K562 (cell line): ENCODE data around the gene CACNA1C. TPM values are rescaled to one million over a fixed set of nuclear protein-coding genes. Genes with fewer than 3 reads are reported as not detected.
A peak's percentile ranks its signal among the peaks of the same experiment; 100 is the strongest.

Experiments used
- ATAC-seq: fragments of 200-7000 bp; cut with Tn5 transposase; 3 replicates; pipeline ENCODE4 v1.9.1; 2020; ENCODE audit warnings: moderate library complexity
- BruUV-seq: library from RNA; stranded (reverse); fragments of 400-500 nt; replicated peaks from 2 replicates; lab custom pipeline; 2021; lab: Mats Ljungman, UMichigan
- CTCF ChIA-PET: fragments of 300-600 bp; formaldehyde crosslinking; extraction: SDS; loops from one replicate; lab custom pipeline; 2021; ENCODE audit warnings: low intra/inter-chr PET ratio; lab: Yijun Ruan, JAX
- POLR2A ChIA-PET: fragments of 300-600, 350-650 bp; sonication (Branson Sonifier 250); formaldehyde crosslinking; extraction: SDS; loops from one replicate; lab custom pipeline; 2021; ENCODE audit warnings: antibody characterized with exemption, inconsistent platforms; lab: Yijun Ruan, JAX
- DNase-seq, 4 experiments: peaks; one replicate each; pipeline versions ENCODE4 v3.0.0 to v3.0.0-alpha.2; 2011 to 2018; ENCODE audit warnings: low spot score in 3 of 4, mixed read lengths in 3 of 4; ENCODE audit errors: extremely low read depth in 1 of 4
- FAIRE-seq: peaks from 2 replicates; lab custom pipeline; 2011; peaks lifted over from hg19 to GRCh38; lab: Jason Lieb, UNC
- H2AFZ ChIP-seq: 2 replicates; pipeline ENCODE4 v1.6.0; 2011; ENCODE audit warnings: low read depth, low read length, control low read depth, inconsistent platforms
- H3K27ac ChIP-seq: fragments of 200-600 bp; 3 replicates; pipeline ENCODE4 v1.8.0; 2011; ENCODE audit warnings: low read depth, mild to moderate bottlenecking, control low read depth, inconsistent platforms, low read length, moderate library complexity, mixed read lengths; ENCODE audit errors: extremely low read depth
- H3K27me3 ChIP-seq, 2 experiments: fragments of 300-600 bp in 1 of 2; 2 replicates in 1 of 2; 3 replicates in 1 of 2; pipeline versions ENCODE4 v1.6.0 to v1.8.0; 2011; ENCODE audit warnings: inconsistent platforms in 2 of 2, low read length in 2 of 2, mild to moderate bottlenecking in 1 of 2, mixed read lengths in 1 of 2, moderate library complexity in 1 of 2; ENCODE audit not compliant: control insufficient read depth in 2 of 2, insufficient read depth in 2 of 2
- H3K36me3 ChIP-seq: fragments of 300-600 bp; 3 replicates; pipeline ENCODE4 v1.8.0; 2011; ENCODE audit warnings: mild to moderate bottlenecking, low read length, inconsistent platforms; ENCODE audit not compliant: control insufficient read depth, insufficient read depth
- H3K4me1 ChIP-seq, 2 experiments: fragments of 200-600 bp in 1 of 2; replicated peaks in 1 of 2; 2 replicates in 1 of 2; 3 replicates in 1 of 2; pipeline versions ENCODE4 v1.5.1 to v1.8.0; 2011; ENCODE audit warnings: inconsistent platforms in 2 of 2, low read length in 2 of 2, mild to moderate bottlenecking in 1 of 2, mixed read lengths in 1 of 2, moderate library complexity in 1 of 2; ENCODE audit not compliant: control insufficient read depth in 2 of 2, insufficient read depth in 2 of 2
- H3K4me2 ChIP-seq: 2 replicates; pipeline ENCODE4 v1.6.1; 2011; ENCODE audit warnings: low read length, control low read depth, inconsistent platforms, mixed read lengths; ENCODE audit not compliant: insufficient read depth
- H3K4me3 ChIP-seq: fragments of 200-600 bp; sonication (generic), shearing (Covaris generic); 2 replicates; pipeline ENCODE4 v1.5.1; 2016; ENCODE audit warnings: control low read depth, inconsistent platforms
- H3K79me2 ChIP-seq: fragments of 200-600 bp; 3 replicates; pipeline ENCODE4 v1.8.0; 2011; ENCODE audit warnings: low read length, inconsistent platforms; ENCODE audit not compliant: control insufficient read depth, insufficient read depth
- H3K9ac ChIP-seq, 2 experiments: 2 replicates each; pipeline versions ENCODE4 v1.6.0 to v1.6.1; 2011; ENCODE audit warnings: low read depth in 2 of 2, low read length in 2 of 2, control low read depth in 1 of 2, inconsistent platforms in 1 of 2, mild to moderate bottlenecking in 1 of 2, mixed read lengths in 1 of 2; ENCODE audit not compliant: insufficient read depth in 1 of 2
- H3K9me1 ChIP-seq: one replicate; pipeline ENCODE4 v1.6.0; 2011; ENCODE audit warnings: inconsistent platforms, mild to moderate bottlenecking, low read length, moderate library complexity; ENCODE audit not compliant: control insufficient read depth, insufficient read depth
- H3K9me3 ChIP-seq: replicated peaks from 2 replicates; pipeline ENCODE4 v1.5.1; 2011; ENCODE audit warnings: low read depth, low read length, inconsistent platforms; ENCODE audit not compliant: control insufficient read depth, insufficient read depth
- H4K20me1 ChIP-seq: replicated peaks from 2 replicates; pipeline ENCODE4 v1.6.1; 2011; ENCODE audit warnings: low read length, inconsistent platforms, mixed read lengths; ENCODE audit not compliant: control insufficient read depth, insufficient read depth
- BDP1 ChIP-seq: IDR thresholded peaks from 3 replicates; pipeline ENCODE4 v1.6.1; 2011; ENCODE audit not compliant: insufficient read length, insufficient read depth
- CHD2 ChIP-seq: IDR thresholded peaks from 2 replicates; pipeline ENCODE4 v1.6.1; 2011; ENCODE audit warnings: low read depth, low read length
- FOXJ2 ChIP-seq: fragments of 200-800 bp; sonication (Bioruptor generic); IDR thresholded peaks from 2 replicates; pipeline ENCODE4 v1.6.1; 2016; ENCODE audit warnings: missing genetic modification characterization, missing compliant biosample characterization
- MAZ ChIP-seq, 2 experiments: fragments of 450-650 bp in 1 of 2; sonication (generic) in 1 of 2; formaldehyde crosslinking; IDR thresholded peaks in 1 of 2; conservative IDR thresholded peaks in 1 of 2; 2 replicates each; pipeline versions ENCODE4 v1.4.0 to v1.5.0; 2020; ENCODE audit warnings: mild to moderate bottlenecking in 1 of 2, missing genetic modification reagents in 1 of 2
- MTF1 ChIP-seq: fragments of 250-450 bp; sonication (Bioruptor Pico); IDR thresholded peaks from 2 replicates; pipeline ENCODE4 v1.9.0; 2021; ENCODE audit warnings: moderate library complexity, mild to moderate bottlenecking, inconsistent platforms, borderline replicate concordance
- SAFB ChIP-seq: fragments of 200-400 bp; formaldehyde crosslinking; IDR thresholded peaks from 2 replicates; pipeline ENCODE4 v1.6.1; 2017; ENCODE audit warnings: low read depth, low read length, borderline replicate concordance
- SPI1 ChIP-seq: IDR thresholded peaks from 2 replicates; pipeline ENCODE4 v1.6.1; 2011; ENCODE audit warnings: low read depth, low read length, control low read depth, borderline replicate concordance
- WGBS: fragments of 100-300 bp; shearing (Covaris generic); methylation state at CpG from one replicate; pipeline ENCODE4 v1.1.6; 2016; ENCODE audit warnings: low coverage, mixed read lengths; ENCODE audit not compliant: insufficient coverage; ENCODE audit errors: missing lambda C conversion rate; 5-methylcytosine and 5-hydroxymethylcytosine counted together
- in situ Hi-C: fragments of 300-500 bp; cut with MboI; formaldehyde crosslinking; loops from 4 replicates; pipeline ENCODE4 v1.15.0; 2018; ENCODE audit warnings: inconsistent platforms, mixed read lengths
- intact Hi-C: fragments of 100-400 bp; cut with micrococcal nuclease; formaldehyde crosslinking; loops from 2 replicates; pipeline ENCODE4 v1.14.2; 2022
- polyA plus RNA-seq, 8 experiments: library from polyadenylated mRNA; depleted of rRNA in 4 of 8; stranded (reverse) in 5 of 8; unstranded in 3 of 8; fragments of >200 nt; fragmentation: Nextera tagmentation in 2 of 8; fragmentation: Illumina TruSeq in 1 of 8; extraction: Ambion mirVana in 2 of 8; extraction: Trizol in 1 of 8; gene quantifications; 2 replicates each; pipeline versions ENCODE4 v1.2.1 to v1.2.3, GENCODE V29; 2011 to 2014; ENCODE audit warnings: inconsistent platforms in 1 of 8, missing spikeins in 1 of 8
- total RNA-seq, 7 experiments: library from RNA; depleted of rRNA in 6 of 7; stranded (reverse); fragments of >200 nt in 6 of 7; fragmentation: Illumina TruSeq in 2 of 7; extraction: Trizol in 2 of 7; gene quantifications; 2 replicates each; pipeline versions ENCODE4 v1.2.1 to v1.2.3, GENCODE V29; 2011 to 2021; ENCODE audit warnings: low replicate concordance in 1 of 7

The CACNA1C gene
- total and polyA plus RNA-seq, 9 of the 15 experiments (the other 6 are each of a cell fraction or from before 2014, with no cell fraction given) = not detected

GRCh38 chr12:2307550-2307949 lies 254.8 kb downstream of the CACNA1C start:
- Histone ChIP-seq H3K27me3 (peaks cover 0 to 14% of the 10 kb centered on the region in 2 experiments; a peak in 2 of 5 replicates), H3K79me2 (no peaks in the 10 kb centered on the region), H3K4me2 (no peak overlapping the region), H3K27ac (no peak overlapping the region), H3K4me3 (no peak overlapping the region), H3K4me1 (no peaks in the 10 kb centered on the region), H3K9ac (no peak overlapping the region), H4K20me1 (no peaks in the 10 kb centered on the region), H3K9me1 (no peaks in the 10 kb centered on the region), H2AFZ (no peak overlapping the region), H3K36me3 (no peaks in the 10 kb centered on the region), H3K9me3 (no peaks in the 10 kb centered on the region)
- ATAC-seq (no peak), DNase-seq (no peak), FAIRE-seq (no peak)
- 0% methylated on average over 3 of the region's 3 CpGs for WGBS
- intact Hi-C loops (no loop called here), in situ Hi-C loops (no loop called here)
- BruUV-seq = no TSS peak
- TF ChIP-seq MTF1 = no peak
- no peak for TF ChIP-seq BDP1
- TF ChIP-seq FOXJ2 (tag) = no peak
- ChIA-PET POLR2A (interaction anchor here (0.7 kb wide), 1 partner anchor 97 kb away, joined by 3 read pairs; no protein-coding TSS in a partner anchor), CTCF (no interaction called here)

- POLR2A ChIA-PET = no interaction called here
- no peak overlapping the region for H3K27ac ChIP-seq
- no peak overlapping the region for H3K4me2 ChIP-seq
- no peak overlapping the region for H3K4me3 ChIP-seq
- no peaks in the 10 kb centered on the region for H3K79me2 ChIP-seq
- no peak overlapping the region for H3K9ac ChIP-seq
- no peak overlapping the region for H2AFZ ChIP-seq
- ATAC-seq (no peak), DNase-seq (no peak), FAIRE-seq (no peak)
- CTCF ChIA-PET = no interaction called here
- TF ChIP-seq CHD2 (no peak), SPI1 (peak; percentile 88), MAZ (CRISPR knock-in tag; conservative IDR thresholded peaks at IDR 0.05 in 1 of 2, IDR thresholded peaks at IDR 0.05 in 1 of 2) (no peak), SAFB (no peak)
- H3K4me1 ChIP-seq = no peaks in the 10 kb centered on the region
- H3K9me1 ChIP-seq = no peaks in the 10 kb centered on the region
- intact Hi-C loops = no loop called here
- WGBS = 2% methylated on average over 5 of the region's 5 CpGs
- in situ Hi-C loops = no loop called here
- no peaks in the 10 kb centered on the region for H3K36me3 ChIP-seq
- no peaks in the 10 kb centered on the region; a peak in 1 of 5 replicates for H3K27me3 ChIP-seq
- H4K20me1 ChIP-seq = no peaks in the 10 kb centered on the region
- no peaks in the 10 kb centered on the region for H3K9me3 ChIP-seq
- BruUV-seq = no TSS peak
Measured at GRCh38 chr12:2309647-2310046, 256.9 kb downstream of the CACNA1C start.
